Lung (tissue), 12 donors: Measurements from ENCODE around the gene MUC2. TPM values are rescaled to one million over a fixed set of nuclear protein-coding genes. Genes with fewer than 3 reads are reported as not detected.

Experiments used
- ATAC-seq: fragments of 200-7000 bp; cut with Tn5 transposase; one replicate; pipeline ENCODE4 v1.9.1; 2020; ENCODE audit warnings: moderate number of reproducible peaks; ENCODE audit not compliant: insufficient read depth, low FRiP score
- DNase-seq, 3 donors: peaks; one replicate each; pipeline ENCODE4 v3.0.0-alpha.2; 2013 to 2017
- H3K27ac ChIP-seq, 2 donors: one replicate each; pipeline ENCODE4 v1.5.1; 2013; ENCODE audit warnings: mild to moderate bottlenecking in 2 of 2, moderate library complexity in 2 of 2, control low read depth in 1 of 2, inconsistent platforms in 1 of 2, low read depth in 1 of 2, low read length in 1 of 2
- H3K27me3 ChIP-seq, 3 donors: one replicate each; pipeline ENCODE4 v1.5.1; 2013; ENCODE audit warnings: low read length in 2 of 3; ENCODE audit not compliant: control insufficient read depth in 3 of 3, insufficient read depth in 3 of 3
- H3K36me3 ChIP-seq, 4 donors: one replicate each; pipeline ENCODE4 v1.5.1; 2013; ENCODE audit warnings: low read length in 4 of 4, mild to moderate bottlenecking in 1 of 4, moderate library complexity in 1 of 4; ENCODE audit not compliant: control insufficient read depth in 4 of 4, insufficient read depth in 4 of 4
- H3K4me1 ChIP-seq, 5 donors: one replicate each; pipeline ENCODE4 v1.5.1; 2013; ENCODE audit warnings: low read length in 5 of 5, mild to moderate bottlenecking in 2 of 5, moderate library complexity in 1 of 5; ENCODE audit not compliant: control insufficient read depth in 5 of 5, insufficient read depth in 5 of 5
- H3K4me3 ChIP-seq: one replicate; pipeline ENCODE4 v1.5.1; 2013; ENCODE audit warnings: mild to moderate bottlenecking, control low read depth, moderate library complexity
- H3K9ac ChIP-seq, 2 donors: one replicate each; pipeline ENCODE4 v1.5.1; 2013; ENCODE audit warnings: low read length in 2 of 2, control low read depth in 1 of 2; ENCODE audit not compliant: insufficient read depth in 1 of 2
- H3K9me3 ChIP-seq, 4 donors: one replicate each; pipeline ENCODE4 v1.5.1; 2013; ENCODE audit warnings: low read length in 3 of 4, mild to moderate bottlenecking in 1 of 4, moderate library complexity in 1 of 4; ENCODE audit not compliant: control insufficient read depth in 4 of 4, insufficient read depth in 3 of 4
- WGBS, 2 donors: extraction: QIAGEN DNeasy Blood & Tissue Kit; methylation state at CpG; one replicate each; pipeline ENCODE4 v1.1.7; 2013; 5-methylcytosine and 5-hydroxymethylcytosine counted together
- polyA plus RNA-seq, 2 donors: library from polyadenylated mRNA; stranded (reverse); fragments of 200-250 nt; gene quantifications; one replicate each; pipeline ENCODE4 v1.2.1, GENCODE V29; 2013
- total RNA-seq, 2 donors: library from RNA; depleted of rRNA in 1 of 2; stranded (reverse); fragments of >200 nt in 1 of 2; gene quantifications; one replicate each; pipeline ENCODE4 v1.2.1, GENCODE V29; 2014 to 2021
- TF ChIP-seq, protein P1 (sequence below): IDR thresholded peaks from 2 replicates; pipeline ENCODE4 v1.5.1; 2012; ENCODE audit warnings: mild to moderate bottlenecking; ENCODE audit errors: control extremely low read depth, extremely low read depth
- donor health status: control.
- donor health status: control.
- donor health status: Bipolar disorder and iron deficiency.
- donor health status: healthy.
- donor health status: DM: yes; HTN: yes; CAD: no.

The MUC2 gene
- total and polyA plus RNA-seq, 4 donors, result 0.03 to 0.43 (median 0.30) TPM

DNA sequence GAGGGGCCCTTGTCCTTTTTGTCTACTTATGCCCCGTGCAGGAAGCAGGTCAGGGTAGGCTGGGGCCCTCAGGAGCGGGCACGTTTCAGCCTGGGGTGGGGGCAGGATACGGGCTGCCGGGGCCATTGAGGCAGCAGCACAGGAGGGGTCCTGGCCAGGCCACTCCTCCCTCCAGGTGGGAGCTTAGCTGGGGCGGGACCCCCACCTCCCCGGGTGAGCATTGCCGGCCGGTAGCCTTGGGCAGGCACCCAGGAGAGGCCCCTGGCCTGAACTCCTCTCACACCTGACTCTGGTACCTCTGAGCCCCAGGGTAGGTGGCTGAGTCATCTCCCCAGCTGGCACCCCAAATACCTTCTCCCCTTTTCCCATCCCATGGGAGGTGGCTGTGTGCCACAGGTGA is 33.2 kb upstream of the MUC2 start:
- Histone ChIP-seq H3K27me3 (peaks cover 0 to 2% (median 0%) of the 10 kb centered on the region in 3 donors), H3K9me3 (peaks cover 0 to 2% (median 0%) of the 10 kb centered on the region in 4 donors), H3K9ac (no peak overlapping the region), H3K4me1 (peaks cover 0 to 13% (median 1%) of the 10 kb centered on the region in 5 donors), H3K4me3 (no peak overlapping the region), H3K27ac (no peak overlapping the region), H3K36me3 (no peaks in the 10 kb centered on the region)
- TF ChIP-seq, protein P1, sequence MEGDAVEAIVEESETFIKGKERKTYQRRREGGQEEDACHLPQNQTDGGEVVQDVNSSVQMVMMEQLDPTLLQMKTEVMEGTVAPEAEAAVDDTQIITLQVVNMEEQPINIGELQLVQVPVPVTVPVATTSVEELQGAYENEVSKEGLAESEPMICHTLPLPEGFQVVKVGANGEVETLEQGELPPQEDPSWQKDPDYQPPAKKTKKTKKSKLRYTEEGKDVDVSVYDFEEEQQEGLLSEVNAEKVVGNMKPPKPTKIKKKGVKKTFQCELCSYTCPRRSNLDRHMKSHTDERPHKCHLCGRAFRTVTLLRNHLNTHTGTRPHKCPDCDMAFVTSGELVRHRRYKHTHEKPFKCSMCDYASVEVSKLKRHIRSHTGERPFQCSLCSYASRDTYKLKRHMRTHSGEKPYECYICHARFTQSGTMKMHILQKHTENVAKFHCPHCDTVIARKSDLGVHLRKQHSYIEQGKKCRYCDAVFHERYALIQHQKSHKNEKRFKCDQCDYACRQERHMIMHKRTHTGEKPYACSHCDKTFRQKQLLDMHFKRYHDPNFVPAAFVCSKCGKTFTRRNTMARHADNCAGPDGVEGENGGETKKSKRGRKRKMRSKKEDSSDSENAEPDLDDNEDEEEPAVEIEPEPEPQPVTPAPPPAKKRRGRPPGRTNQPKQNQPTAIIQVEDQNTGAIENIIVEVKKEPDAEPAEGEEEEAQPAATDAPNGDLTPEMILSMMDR, result no peak
- 75 to 92% methylated on average over 9 of the region's 9 CpGs for WGBS, 2 donors
- ATAC-seq (no peak), DNase-seq (no peak)

DNA sequence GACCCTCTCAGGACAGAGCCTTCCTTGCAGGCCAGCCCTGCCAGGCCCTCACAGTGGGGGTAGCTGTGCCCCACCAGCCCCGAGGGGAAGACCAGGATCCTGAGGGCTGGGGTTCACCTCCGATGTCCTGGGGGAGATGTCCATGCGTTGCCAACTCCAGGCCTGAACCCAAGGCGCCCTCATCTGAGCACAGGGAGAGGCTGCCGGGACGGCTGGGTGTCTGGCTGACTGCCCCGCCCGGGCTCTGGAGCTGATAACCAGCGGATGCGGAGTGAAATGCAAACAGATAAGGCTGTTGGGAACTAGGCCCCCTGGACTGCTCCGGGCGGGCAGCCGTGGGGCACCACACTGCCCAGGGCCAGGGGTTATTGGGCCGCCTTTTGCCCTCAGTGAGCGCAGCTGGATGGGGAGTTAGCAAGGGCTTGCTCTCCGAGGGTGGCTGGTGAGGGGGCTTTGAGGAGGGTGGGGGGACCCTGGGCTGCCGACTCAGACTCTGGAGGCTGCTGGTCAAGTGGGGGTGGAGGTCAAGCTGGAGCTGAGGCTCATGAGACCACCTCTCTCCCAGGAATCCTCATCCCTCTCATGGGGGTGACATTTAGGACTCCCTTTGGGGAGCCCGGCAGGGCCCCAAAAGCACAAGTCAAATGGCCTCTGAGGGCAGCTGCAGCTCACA is 32.6 kb upstream of the MUC2 start:
- ATAC-seq, result no peak
- H3K27me3 ChIP-seq, result no peaks in the 10 kb centered on the region
- H3K9ac ChIP-seq, result no peak overlapping the region
- 55 to 78% methylated on average over 18 of the region's 18 CpGs for WGBS, 2 donors
- DNase-seq, result peak in 2 of 3 donors; percentile 19 to 32
- TF ChIP-seq, protein P1, result no peak
- H3K36me3 ChIP-seq, result no peaks in the 10 kb centered on the region
- no peak overlapping the region for H3K27ac ChIP-seq
- H3K4me3 ChIP-seq, result no peak overlapping the region
- H3K9me3 ChIP-seq, result peaks cover 0 to 2% (median 0%) of the 10 kb centered on the region in 4 donors
- H3K4me1 ChIP-seq, result peaks cover 0 to 13% (median 1%) of the 10 kb centered on the region in 5 donors

DNA sequence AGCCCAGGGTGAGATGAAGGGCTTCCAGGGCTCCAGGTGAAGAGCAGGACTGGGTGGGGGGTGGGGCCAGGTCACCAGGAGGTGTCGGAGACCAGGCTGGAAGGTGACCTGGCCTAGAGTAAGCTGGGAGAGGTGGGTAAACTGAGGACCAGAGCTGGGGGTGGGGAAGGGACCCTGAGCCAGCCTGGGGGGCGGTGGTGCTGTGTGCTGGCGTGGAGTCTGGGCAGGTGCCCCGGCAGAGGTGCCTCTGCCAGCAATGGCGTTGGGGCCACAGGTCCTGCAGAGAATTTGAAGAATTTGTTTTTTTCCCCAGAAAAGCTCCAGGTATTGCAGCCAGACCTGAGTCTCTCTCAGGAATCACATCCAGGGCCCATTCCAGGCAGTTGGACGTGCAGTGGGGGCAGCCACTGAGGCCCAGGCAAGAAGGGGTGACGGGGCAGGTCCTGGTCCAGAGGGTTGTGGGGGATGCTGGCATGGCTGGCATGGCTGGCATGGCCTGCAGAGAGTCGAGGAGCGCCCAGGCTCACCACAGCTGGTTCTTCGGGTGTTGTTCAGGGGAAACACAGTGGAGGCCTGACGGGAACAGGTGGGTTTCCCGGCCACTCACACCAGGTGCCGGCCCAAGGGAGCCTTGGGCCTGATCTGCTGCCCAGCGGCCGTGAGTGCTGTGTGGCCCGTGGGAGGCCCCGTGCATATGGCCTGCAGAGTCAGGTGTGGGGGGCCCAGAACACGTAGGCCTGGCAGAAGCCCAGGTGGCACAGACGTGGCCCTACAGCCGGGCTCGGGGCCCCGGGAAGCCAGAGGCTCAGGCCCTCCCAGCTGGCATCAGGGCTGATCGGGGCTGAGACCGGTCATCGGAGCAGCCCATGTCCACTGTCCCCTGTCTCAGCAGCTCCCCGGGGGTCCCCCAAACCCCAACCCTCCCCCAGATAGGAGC is 31.8 kb upstream of the MUC2 start:
- Histone ChIP-seq H3K4me3 (no peak overlapping the region), H3K36me3 (no peaks in the 10 kb centered on the region), H3K9me3 (peaks cover 0 to 2% (median 0%) of the 10 kb centered on the region in 4 donors), H3K4me1 (peaks cover 0 to 13% (median 1%) of the 10 kb centered on the region in 5 donors), H3K9ac (no peak overlapping the region), H3K27ac (no peak overlapping the region), H3K27me3 (no peaks in the 10 kb centered on the region)
- WGBS, 2 donors, result 92 to 95% methylated on average over 22 to 26 of the region's 26 CpGs
- DNase-seq (no peak), ATAC-seq (no peak)
- TF ChIP-seq, protein P1, result no peak
